Muscle layer of duodenum (tissue), 2 donors: ENCODE measurements around the gene ERGIC3.

Source experiments
- H3K27ac ChIP-seq: one replicate; pipeline ENCODE4 v1.7.0; 2013; ENCODE audit warnings: mild to moderate bottlenecking, low read length
- H3K27me3 ChIP-seq: one replicate; pipeline ENCODE4 v1.7.0; 2013; ENCODE audit warnings: low read depth, mild to moderate bottlenecking, control low read depth, low read length
- H3K36me3 ChIP-seq, 2 donors: one replicate each; pipeline ENCODE4 v1.7.0; 2013; ENCODE audit warnings: low read length in 2 of 2, control low read depth in 1 of 2, mild to moderate bottlenecking in 1 of 2; ENCODE audit not compliant: insufficient read depth in 2 of 2, control insufficient read depth in 1 of 2
- H3K4me1 ChIP-seq, 2 donors: one replicate each; pipeline ENCODE4 v1.7.0; 2013; ENCODE audit warnings: low read length in 2 of 2, mild to moderate bottlenecking in 2 of 2, control low read depth in 1 of 2, moderate library complexity in 1 of 2; ENCODE audit not compliant: insufficient read depth in 2 of 2, control insufficient read depth in 1 of 2
- H3K4me3 ChIP-seq, 2 donors: one replicate each; pipeline ENCODE4 v1.7.0; 2013; ENCODE audit warnings: low read length in 2 of 2, low read depth in 1 of 2, mild to moderate bottlenecking in 1 of 2
- H3K9me3 ChIP-seq, 2 donors: one replicate each; pipeline ENCODE4 v1.7.0; 2013; ENCODE audit warnings: low read length in 2 of 2, control low read depth in 1 of 2, mild to moderate bottlenecking in 1 of 2; ENCODE audit not compliant: control insufficient read depth in 1 of 2
- donor health status: healthy.

The ERGIC3 gene

DNA sequence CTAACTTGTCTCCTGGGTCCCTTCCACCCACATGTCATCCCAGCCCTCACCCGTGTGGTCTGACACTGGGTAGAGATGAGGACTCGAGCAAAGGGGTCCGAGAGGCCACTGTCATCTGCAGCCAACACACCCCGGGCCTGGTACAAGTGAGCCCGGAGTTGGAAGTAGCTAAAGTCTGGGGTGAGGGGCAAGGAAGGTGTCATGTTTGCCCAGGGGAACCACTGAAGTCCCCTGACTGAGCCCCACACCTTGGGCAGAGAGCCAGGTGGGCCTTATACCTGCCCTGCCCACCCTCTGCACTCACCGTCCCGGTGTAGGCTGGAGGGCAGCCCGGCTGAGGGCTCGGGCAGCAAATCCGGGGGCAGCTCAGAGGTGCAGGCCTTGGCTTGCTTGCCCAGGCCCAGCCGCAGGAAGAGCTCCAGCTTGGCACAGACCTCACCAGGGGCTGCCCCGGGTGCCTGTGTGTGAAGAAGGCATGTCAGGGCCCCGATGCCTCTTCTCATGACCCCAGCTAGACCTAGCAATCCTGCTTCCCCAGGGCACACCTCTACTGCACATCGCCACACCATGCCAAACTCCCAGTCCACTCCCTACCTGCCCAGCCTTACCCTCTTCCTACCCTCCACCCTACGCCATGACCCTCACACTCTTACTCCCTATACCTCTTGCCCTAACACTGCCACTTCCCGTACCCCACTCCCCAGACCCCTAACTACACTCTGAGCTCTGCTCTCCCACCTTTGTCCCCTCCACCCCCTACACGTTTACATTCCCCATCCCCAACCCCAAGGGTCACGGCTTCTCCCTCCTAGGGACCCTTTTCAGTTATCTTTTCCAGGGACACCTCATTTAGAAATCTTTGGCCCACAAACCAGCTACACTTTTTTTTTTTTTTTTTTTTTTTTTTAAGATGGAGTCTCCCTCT, 42.0 kb downstream of the ERGIC3 start:
- Histone ChIP-seq H3K4me1 (no peaks in the 10 kb centered on the region), H3K27me3 (no peaks in the 10 kb centered on the region), H3K4me3 (no peak overlapping the region), H3K9me3 (no peaks in the 10 kb centered on the region), H3K36me3 (no peaks in the 10 kb centered on the region), H3K27ac (no peak overlapping the region)

DNA sequence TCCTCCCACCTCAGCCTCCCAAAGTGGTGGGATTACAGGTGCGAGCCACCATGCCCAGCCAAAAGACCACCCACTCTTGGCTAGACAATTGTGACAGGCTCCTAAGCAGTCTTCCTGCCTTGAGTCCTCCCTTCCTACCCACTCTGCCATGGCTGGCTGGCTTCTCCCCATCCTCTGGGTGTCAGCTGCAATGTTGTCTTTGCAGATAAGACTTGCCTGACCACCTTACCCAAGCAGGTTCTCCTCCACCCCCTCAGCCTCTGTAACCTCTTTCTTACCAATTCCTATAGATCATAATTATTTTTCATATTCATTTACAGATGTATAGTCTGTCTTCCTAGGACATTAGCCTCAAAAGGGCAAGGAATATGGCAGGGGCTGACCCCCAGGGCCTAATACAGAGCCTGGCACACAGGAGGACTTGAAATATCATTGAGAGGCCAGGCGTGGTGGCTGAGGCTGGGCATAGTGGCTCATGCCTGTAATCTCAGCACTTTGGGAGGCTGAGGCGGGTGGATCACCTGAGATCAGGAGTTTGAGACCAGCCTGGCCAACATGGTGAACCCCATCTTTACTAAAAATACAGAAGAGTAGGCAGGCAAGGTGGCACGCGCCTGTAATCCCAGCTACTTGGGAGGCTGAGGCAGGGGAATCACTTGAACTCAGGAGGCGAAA, 45.0 kb downstream of the ERGIC3 start:
- Histone ChIP-seq H3K27ac (no peak overlapping the region), H3K4me1 (no peaks in the 10 kb centered on the region), H3K4me3 (no peak overlapping the region), H3K27me3 (no peaks in the 10 kb centered on the region), H3K36me3 (no peaks in the 10 kb centered on the region), H3K9me3 (no peaks in the 10 kb centered on the region)

DNA sequence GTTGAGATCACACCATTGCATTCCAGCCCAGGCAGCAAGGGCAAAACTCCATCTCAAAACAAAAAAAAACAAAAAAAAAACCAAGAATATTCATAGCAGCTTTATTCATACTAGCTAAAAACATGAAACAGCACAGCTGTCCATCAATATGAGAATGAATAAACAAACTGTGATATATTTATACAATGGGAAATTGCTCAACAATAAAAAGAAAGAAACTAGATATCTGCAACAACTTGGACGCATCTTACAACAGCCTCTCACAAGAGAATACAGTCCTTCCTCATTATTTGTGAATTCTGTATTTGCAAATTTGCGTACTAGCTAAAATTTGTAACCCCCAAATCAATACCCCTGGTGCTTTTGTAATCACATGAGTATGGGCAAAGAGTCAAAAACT, 45.6 kb downstream of the ERGIC3 start:
- H3K27me3 ChIP-seq: no peaks in the 10 kb centered on the region
- no peak overlapping the region for H3K27ac ChIP-seq
- no peak overlapping the region for H3K4me3 ChIP-seq
- no peaks in the 10 kb centered on the region for H3K9me3 ChIP-seq
- H3K36me3 ChIP-seq: no peaks in the 10 kb centered on the region
- no peaks in the 10 kb centered on the region for H3K4me1 ChIP-seq

DNA sequence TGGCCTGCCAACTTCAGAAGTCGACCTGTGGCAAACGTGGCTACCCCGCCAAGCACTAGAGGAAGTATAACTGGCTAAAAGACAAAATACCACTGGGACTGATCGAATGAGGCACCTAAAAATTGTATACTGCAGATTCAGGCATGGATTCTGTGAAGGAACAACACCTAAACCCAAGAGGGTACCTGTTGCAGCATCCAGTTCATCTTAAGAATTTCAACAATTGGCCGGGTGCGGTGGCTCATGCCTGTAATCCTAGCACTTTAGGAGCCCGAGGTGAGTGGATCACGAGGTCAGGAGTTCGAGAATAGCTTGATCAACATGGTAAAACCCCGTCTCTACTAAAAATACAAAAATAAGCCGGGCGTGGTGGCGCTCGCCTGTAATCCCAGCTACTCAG, 46.5 kb downstream of the ERGIC3 start:
- Histone ChIP-seq H3K9me3 (no peaks in the 10 kb centered on the region), H3K4me3 (no peak overlapping the region), H3K36me3 (no peaks in the 10 kb centered on the region), H3K4me1 (no peaks in the 10 kb centered on the region), H3K27me3 (no peaks in the 10 kb centered on the region), H3K27ac (no peak overlapping the region)

DNA sequence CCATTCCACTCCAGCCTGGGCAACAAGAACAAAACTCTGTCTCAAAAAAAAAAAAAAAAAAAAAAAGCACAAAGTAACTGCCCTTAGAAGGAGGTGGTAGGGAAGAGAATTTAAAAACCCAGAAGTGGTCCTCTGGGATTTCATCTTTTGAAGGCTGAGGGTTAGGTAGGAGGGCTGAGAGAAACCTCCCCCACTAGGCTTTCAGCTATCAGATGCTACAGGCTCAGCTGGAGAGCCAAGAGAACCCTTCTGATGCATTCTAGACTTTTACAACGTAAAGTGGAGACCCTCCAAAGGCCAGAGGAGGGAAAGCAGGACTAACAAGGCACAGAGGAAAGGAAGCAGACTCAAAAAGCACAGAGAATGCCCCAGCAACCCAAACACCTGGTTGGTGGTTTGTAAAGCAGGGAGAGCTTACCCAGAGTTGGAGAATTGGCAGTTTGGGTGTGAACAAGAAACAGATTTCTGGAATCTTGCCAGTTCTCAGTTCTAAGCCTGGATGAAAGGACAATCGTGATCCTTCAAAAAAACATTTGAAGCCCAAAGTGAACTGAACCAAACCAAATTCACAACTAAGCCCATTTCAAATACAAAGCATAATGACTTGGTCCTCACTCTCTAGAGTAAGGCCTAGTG, 50.6 kb downstream of the ERGIC3 start:
- no peaks in the 10 kb centered on the region for H3K9me3 ChIP-seq
- no peaks in the 10 kb centered on the region for H3K36me3 ChIP-seq
- no peak overlapping the region for H3K27ac ChIP-seq
- no peaks in the 10 kb centered on the region for H3K27me3 ChIP-seq
- H3K4me1 ChIP-seq: no peaks in the 10 kb centered on the region
- H3K4me3 ChIP-seq: no peak overlapping the region

DNA sequence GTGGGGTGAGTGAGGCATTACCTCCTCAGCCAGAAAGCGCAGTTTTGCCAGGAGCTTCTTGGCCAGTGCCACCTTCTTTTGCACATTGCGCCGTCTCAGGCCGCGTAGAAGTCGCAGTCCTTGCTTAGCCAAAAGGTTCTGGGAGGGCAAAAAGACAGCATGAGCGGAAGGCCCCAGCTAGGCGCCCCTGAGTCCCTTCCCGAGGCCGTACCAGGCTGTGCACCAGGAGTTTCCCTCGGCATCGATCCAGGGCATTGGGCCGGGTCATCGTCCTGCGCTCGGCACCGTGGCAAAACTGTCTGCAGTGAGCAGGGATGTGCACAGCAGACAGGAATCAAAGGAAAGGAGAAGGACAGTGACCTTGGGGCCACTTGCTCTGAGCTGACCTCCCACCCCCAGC, 53.6 kb downstream of the ERGIC3 start:
- H3K9me3 ChIP-seq: no peaks in the 10 kb centered on the region
- no peaks in the 10 kb centered on the region for H3K36me3 ChIP-seq
- H3K27ac ChIP-seq: no peak overlapping the region
- H3K4me3 ChIP-seq: no peak overlapping the region
- peaks cover 0 to 1% of the 10 kb centered on the region in 2 donors for H3K4me1 ChIP-seq
- no peaks in the 10 kb centered on the region for H3K27me3 ChIP-seq

DNA sequence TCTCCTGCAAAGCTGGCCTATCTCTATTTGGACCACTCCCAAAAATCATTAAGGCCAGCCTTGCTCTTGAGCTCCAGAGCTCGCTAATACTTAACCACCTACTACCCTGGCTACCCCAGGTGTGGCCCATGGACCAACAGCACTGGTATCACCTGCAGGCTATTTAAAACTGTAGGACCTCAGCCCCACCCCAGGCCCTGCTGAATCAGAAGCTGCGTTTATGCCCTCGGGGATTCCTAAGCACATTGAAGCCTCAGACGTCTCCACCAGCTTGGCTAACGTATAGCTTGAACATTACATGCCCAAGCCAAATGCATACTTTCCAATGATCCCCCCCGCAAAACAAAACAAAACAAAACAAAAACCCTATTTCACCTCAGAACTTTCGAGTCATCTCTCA, 54.0 kb downstream of the ERGIC3 start:
- H3K36me3 ChIP-seq: no peaks in the 10 kb centered on the region
- H3K4me3 ChIP-seq: no peak overlapping the region
- H3K9me3 ChIP-seq: no peaks in the 10 kb centered on the region
- peaks cover 0 to 6% of the 10 kb centered on the region in 2 donors for H3K4me1 ChIP-seq
- H3K27ac ChIP-seq: no peak overlapping the region
- no peaks in the 10 kb centered on the region for H3K27me3 ChIP-seq

DNA sequence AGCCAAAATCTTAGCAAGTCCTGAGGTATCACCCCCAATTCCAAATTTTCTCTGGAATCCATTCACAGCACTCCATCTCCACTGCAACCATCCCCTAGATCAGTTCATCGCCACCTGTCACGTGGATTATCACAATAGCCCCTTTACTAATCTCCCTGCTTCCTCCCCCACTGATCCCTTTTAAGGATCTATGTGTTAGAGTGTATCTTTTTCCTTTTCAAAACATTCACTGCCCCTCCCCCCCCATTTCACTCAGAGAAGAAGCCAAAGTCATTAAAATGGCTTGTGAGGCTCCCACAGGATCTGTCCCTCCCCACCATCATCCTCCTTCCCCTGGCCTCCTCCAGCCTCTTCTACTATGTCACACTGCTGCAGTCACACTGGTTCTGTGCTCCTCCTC, 55.3 kb downstream of the ERGIC3 start:
- Histone ChIP-seq H3K9me3 (no peaks in the 10 kb centered on the region), H3K4me1 (peaks cover 0 to 17% of the 10 kb centered on the region in 2 donors), H3K4me3 (no peak overlapping the region), H3K36me3 (no peaks in the 10 kb centered on the region), H3K27ac (no peak overlapping the region), H3K27me3 (no peaks in the 10 kb centered on the region)

DNA sequence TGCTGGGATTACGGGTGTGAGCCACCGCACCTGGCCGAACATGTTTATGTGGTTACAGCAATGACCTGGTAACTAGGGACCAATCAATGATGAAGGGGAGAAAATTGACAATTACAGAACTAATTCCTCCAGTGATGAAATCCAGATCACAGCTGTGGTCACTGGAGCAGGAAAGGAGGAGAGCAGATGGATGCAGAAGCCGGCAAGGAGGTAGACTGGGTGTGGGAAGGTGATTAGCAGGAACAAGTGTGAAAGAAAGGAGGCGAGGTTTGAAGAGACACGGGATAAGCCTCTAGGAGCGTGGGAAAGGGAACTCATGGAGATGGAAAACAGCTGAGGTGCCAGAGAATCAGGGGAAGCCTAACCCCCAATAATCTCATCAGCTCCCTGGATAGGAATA, 56.6 kb downstream of the ERGIC3 start:
- no peaks in the 10 kb centered on the region for H3K36me3 ChIP-seq
- no peaks in the 10 kb centered on the region for H3K27me3 ChIP-seq
- peaks cover 0 to 17% of the 10 kb centered on the region in 2 donors for H3K4me1 ChIP-seq
- no peaks in the 10 kb centered on the region for H3K9me3 ChIP-seq
- H3K4me3 ChIP-seq: no peak overlapping the region
- no peak overlapping the region for H3K27ac ChIP-seq

DNA sequence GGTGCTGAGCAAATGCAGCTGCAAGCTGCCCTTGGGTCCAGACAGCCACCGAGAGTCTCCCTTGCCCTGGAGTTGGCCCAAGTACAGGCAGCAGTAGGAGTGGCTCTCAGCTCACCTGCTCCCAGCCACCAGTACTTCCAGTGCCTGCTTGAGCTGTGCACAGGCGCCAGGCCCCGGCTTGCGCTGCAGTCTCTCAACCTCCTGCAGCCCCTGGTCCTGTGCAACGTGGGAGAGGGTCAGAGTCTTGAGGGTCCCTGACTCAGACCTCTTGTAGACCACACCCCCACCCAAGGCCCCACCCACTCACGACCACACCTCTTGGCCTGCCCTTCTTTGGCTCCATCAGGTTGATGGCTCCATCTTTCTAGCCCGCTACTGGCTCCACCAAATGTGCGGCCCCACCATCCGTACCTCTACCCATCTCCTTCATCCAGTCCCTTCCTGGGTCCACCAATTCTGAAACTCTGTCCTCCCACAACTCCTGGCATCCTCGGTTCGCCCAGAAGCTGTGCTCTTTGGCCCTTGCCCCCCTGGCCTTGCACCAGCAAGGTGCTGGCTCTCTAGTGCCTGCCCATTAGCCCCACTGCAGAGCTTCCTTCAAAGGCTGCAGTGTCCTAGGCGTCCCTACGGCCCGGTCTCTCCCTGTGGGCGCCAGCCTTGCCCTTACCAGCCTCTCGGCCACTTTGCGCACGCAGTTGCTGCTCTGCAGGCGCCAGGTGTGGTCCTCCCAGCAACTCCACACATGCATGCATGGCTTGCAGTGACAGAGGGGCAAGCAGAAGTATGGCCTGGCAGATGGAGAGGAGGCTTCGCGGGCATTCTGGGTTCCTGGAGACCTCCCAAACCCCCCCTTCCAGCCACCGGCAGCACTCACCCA, 57.3 kb downstream of the ERGIC3 start:
- no peak overlapping the region for H3K27ac ChIP-seq
- no peaks in the 10 kb centered on the region for H3K9me3 ChIP-seq
- no peaks in the 10 kb centered on the region for H3K27me3 ChIP-seq
- no peaks in the 10 kb centered on the region for H3K36me3 ChIP-seq
- no peak overlapping the region for H3K4me3 ChIP-seq
- peaks cover 0 to 17% of the 10 kb centered on the region in 2 donors for H3K4me1 ChIP-seq

DNA sequence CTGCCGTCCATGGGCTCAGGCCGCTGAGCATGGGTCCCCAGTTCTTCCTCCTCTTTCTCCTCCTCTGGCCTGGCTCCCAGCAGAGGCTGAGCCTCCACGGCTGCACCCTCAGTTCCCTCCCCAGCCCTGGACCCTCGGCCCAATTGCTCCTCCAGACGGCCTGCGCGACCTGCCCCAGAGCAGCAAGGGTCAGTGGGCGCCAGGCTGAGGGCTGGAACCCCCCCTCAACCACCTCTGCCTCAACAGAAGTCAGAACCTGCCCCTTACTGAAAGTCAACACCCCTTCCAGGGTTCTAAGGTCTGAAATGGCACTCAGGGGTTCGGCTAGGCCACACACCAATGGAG, 57.9 kb downstream of the ERGIC3 start:
- Histone ChIP-seq H3K4me3 (no peak overlapping the region), H3K9me3 (no peaks in the 10 kb centered on the region), H3K27me3 (no peaks in the 10 kb centered on the region), H3K4me1 (peaks cover 0 to 17% of the 10 kb centered on the region in 2 donors), H3K27ac (no peak overlapping the region), H3K36me3 (no peaks in the 10 kb centered on the region)
